Cardiac fibroblast (primary cell): ENCODE results near the gene AGBL4.

Source experiments
- DNase-seq, 2 donors: peaks; one replicate each; pipeline versions ENCODE4 v3.0.0 to v3.0.0-alpha.2; 2010; ENCODE audit warnings: low read depth in 2 of 2
- H3K4me3 ChIP-seq, 2 donors: replicated peaks in 1 of 2; 1 replicate in 1 of 2; 2 replicates in 1 of 2; pipeline ENCODE4 v1.5.1; 2011; ENCODE audit warnings: low read depth in 2 of 2, low read length in 2 of 2, mild to moderate bottlenecking in 2 of 2, moderate library complexity in 1 of 2
- TF ChIP-seq, protein P1 (sequence below): IDR thresholded peaks from one replicate; pipeline ENCODE4 v1.5.1; 2011; ENCODE audit warnings: low read depth, mild to moderate bottlenecking, low read length, inconsistent platforms

AGBL4 gene

DNA sequence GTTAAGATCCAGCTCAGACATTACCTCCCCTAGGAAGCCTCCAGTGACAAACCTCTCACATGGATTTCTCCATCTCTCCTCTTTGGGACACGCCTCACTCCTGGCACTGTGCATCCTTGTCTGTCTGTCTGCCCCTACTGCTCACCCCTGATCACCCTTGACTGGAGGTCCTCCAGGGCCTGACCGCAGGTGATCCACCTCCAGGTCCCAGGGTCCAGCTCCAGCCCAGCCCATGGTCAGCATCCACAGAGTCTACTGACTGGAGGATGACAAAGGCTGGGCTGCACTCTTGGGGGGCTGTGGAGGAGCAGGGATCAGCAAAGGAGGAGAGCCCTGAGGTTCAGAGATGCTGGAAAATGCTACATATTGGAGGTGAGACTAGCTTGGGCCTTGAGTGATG, 1312.8 kb downstream of the AGBL4 start:
- TF ChIP-seq, protein P1, sequence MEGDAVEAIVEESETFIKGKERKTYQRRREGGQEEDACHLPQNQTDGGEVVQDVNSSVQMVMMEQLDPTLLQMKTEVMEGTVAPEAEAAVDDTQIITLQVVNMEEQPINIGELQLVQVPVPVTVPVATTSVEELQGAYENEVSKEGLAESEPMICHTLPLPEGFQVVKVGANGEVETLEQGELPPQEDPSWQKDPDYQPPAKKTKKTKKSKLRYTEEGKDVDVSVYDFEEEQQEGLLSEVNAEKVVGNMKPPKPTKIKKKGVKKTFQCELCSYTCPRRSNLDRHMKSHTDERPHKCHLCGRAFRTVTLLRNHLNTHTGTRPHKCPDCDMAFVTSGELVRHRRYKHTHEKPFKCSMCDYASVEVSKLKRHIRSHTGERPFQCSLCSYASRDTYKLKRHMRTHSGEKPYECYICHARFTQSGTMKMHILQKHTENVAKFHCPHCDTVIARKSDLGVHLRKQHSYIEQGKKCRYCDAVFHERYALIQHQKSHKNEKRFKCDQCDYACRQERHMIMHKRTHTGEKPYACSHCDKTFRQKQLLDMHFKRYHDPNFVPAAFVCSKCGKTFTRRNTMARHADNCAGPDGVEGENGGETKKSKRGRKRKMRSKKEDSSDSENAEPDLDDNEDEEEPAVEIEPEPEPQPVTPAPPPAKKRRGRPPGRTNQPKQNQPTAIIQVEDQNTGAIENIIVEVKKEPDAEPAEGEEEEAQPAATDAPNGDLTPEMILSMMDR: no peak
- no peak overlapping the region for H3K4me3 ChIP-seq
- no peak for DNase-seq

DNA sequence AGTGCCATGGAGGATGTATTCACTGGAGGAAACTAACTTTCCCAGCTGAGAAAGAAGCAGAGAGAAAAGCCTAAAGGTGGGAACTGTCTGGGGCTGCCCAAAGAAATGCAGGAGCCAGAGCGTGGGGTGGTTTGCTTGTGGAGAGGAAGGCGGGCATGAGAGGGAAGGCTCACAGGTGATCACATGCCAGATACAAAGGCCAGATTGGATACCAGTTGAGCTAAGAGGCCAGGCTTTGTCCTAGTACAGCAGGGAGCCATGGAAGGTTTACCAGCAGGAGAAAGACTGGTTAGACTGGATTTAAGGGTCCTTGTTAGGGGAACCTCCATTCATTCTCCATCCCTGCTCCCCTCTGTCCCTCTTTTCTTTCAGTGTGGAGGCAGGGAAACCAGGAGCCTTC, 1313.4 kb downstream of the AGBL4 start:
- no peak for DNase-seq
- H3K4me3 ChIP-seq: no peak overlapping the region
- TF ChIP-seq, protein P1: no peak

DNA sequence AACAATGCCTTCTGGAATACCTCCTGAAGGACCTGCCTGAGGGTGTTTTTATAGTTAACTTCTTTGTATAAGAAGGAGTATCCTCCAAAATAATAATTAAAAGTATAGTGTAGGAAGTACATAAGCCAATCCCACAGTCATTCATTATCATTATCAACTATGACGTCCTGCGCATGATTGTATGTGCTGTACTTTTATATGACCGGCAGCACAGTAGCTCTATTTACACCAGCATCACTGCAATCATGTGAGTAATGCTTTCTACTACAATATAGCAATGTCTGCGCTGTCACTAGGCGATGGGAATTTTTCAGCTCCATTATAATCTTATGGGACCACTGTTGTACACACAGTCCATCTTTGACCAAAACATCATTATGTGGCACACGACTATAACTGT, 1319.0 kb downstream of the AGBL4 start:
- TF ChIP-seq, protein P1: no peak
- DNase-seq: no peak
- H3K4me3 ChIP-seq: no peak overlapping the region

DNA sequence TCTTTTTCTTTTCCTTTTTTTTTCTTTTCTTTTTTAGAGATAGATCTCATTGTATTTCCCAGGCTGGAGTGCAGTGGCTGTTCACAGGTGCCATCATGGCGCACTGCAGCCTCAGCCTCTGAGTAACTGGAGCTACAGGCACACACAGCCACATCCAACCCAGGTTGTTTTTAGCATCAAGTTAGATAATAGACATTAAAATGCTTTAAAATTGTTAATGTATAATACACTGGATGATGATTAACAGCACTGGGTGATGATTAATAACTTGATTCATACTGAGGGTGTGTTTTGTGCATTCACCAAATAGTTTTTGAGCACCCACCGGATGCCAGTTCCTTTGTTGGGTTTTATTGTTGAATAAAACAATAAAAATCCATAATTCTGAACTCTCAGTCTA, 1322.3 kb downstream of the AGBL4 start:
- H3K4me3 ChIP-seq: no peak overlapping the region
- TF ChIP-seq, protein P1: no peak
- no peak for DNase-seq

DNA sequence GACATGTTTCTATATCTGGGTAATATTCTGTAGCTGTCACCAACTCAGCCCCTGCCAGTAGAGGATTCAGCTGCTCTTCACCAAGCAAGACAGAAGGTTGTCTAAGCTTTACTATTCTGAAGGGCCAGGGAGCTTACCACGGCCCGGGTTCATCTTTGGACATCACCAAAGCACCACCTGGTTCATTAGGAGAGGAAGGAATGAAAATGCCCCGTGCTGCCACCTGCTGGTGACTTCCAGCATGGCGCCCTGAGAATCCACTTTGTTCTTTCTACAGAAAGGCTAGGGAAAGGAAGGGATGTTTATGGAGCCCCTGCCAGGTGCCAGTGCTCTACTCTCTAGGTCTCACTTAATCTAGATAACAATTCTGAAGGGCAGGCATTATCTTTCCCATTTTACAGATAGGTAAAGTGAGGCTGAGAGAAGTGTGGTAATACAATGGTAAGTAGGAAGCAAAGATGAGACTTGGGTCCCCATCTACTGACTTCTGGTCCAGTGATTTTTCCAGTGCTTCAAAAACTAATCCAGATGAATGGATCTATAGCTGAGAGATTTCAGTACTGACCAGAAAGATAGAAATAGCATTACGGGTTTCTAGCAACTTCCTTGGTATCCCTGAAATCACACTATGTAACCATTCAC, 1326.6 kb downstream of the AGBL4 start:
- DNase-seq: peak; percentile 32 to 41
- no peak overlapping the region for H3K4me3 ChIP-seq
- TF ChIP-seq, protein P1: peak; percentile 81

DNA sequence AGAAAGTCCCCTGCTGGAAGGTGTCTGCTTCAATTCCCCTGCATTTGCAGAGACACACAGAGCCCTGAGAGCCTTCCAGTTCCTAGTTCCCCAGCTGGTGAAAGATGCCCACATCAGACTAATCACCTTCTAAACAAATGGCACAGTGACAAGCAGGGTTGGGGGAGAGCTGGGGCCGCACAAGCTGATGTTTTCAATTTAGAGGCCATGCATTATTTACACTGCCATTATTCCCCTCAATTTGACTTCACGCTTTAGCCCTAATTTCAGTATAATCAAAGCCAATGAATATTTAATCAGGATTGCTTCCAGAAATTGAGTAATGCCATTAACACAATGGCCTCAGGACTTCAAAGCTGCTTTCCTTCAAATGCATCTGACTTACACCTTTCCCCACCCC, 1328.6 kb downstream of the AGBL4 start:
- no peak for DNase-seq
- no peak overlapping the region for H3K4me3 ChIP-seq
- TF ChIP-seq, protein P1: no peak
